Stimulated activated CD8-positive, alpha-beta memory T cell treated with anti-CD3 and anti-CD28 coated beads, Interleukin-2, amount 100 ng/mL, for 1 hour (primary cell): ENCODE results near the gene THAP7.
"Not testable (repeated sequence)": the region's sequence is repeated elsewhere in the genome, so short reads cannot be mapped to it uniquely, and the experiment has no call there.

Source experiments
- DNase-seq, 2 donors: peaks; one replicate each; pipeline ENCODE4 v3.0.0-alpha.2; 2020; ENCODE audit warnings: low read depth in 2 of 2

Gene THAP7

GRCh38 chr22:21001601-21002325 lies at the start of gene THAP7:
Gene THAP7, minus strand, starts transcription at chr22:21002118. Its CDS starts 207 bp downstream, at chr22:21001911.
- peak; percentile 91 to 94 for DNase-seq

- DNase-seq = no peak
These were observed 49.4 kb upstream of the THAP7 start for GRCh38 chr22:21051145-21051830.

- not testable (repeated sequence) for DNase-seq
These were observed 47.0 kb upstream of the THAP7 start for GRCh38 chr22:21048965-21049364.

- not testable (repeated sequence) for DNase-seq
These were observed 46.5 kb upstream of the THAP7 start for GRCh38 chr22:21048448-21048847.

- DNase-seq = no peak
These were observed 45.8 kb upstream of the THAP7 start for GRCh38 chr22:21047730-21048129.

- no peak for DNase-seq
These were observed 45.2 kb upstream of the THAP7 start for GRCh38 chr22:21047035-21047661.

- peak; percentile 41 to 51 for DNase-seq
These were observed 43.8 kb upstream of the THAP7 start, which contains the start of gene LRRC74B for GRCh38 chr22:21045585-21046294. Gene LRRC74B, plus strand, starts transcription at chr22:21045946. Its CDS starts 41 bp downstream, at chr22:21045987.

- DNase-seq = no peak
These were observed 43.1 kb upstream of the THAP7 start for GRCh38 chr22:21044931-21045584.

GRCh38 chr22:21043860-21044535 lies 42.1 kb upstream of the THAP7 start:
- DNase-seq = no peak

- no peak for DNase-seq
These were observed 41.3 kb upstream of the THAP7 start for GRCh38 chr22:21042978-21043859.

- DNase-seq = no peak
These were observed 40.0 kb upstream of the THAP7 start for GRCh38 chr22:21041937-21042336.

- DNase-seq = not testable (repeated sequence)
These were observed 37.2 kb upstream of the THAP7 start for GRCh38 chr22:21039158-21039557.

- no peak for DNase-seq
These were observed 36.5 kb upstream of the THAP7 start for GRCh38 chr22:21038405-21038804.

GRCh38 chr22:21034989-21035388 lies 33.1 kb upstream of the THAP7 start:
- DNase-seq = no peak

GRCh38 chr22:21033895-21034294 lies 32.0 kb upstream of the THAP7 start:
- DNase-seq = no peak

GRCh38 chr22:21032868-21033688 lies 31.2 kb upstream of the THAP7 start:
- no peak for DNase-seq

GRCh38 chr22:21032037-21032867 lies 30.3 kb upstream of the THAP7 start, which contains the start of gene SLC7A4:
Gene SLC7A4, minus strand, starts transcription at chr22:21032561. Its CDS starts 749 bp downstream, at chr22:21031812.
- DNase-seq = no peak

GRCh38 chr22:21031545-21032036 lies 29.7 kb upstream of the THAP7 start:
- DNase-seq = no peak
